Activated CD8-positive, alpha-beta memory T cell treated with anti-CD3 and anti-CD28 coated beads, Interleukin-2, amount 50 U/mL, for 24 hours (primary cell): Measurements from ENCODE around the gene PAH.

Experiments
- DNase-seq: peaks from one replicate; pipeline ENCODE4 v3.0.0-alpha.2; 2020; ENCODE audit errors: extremely low read depth

Gene PAH

DNA sequence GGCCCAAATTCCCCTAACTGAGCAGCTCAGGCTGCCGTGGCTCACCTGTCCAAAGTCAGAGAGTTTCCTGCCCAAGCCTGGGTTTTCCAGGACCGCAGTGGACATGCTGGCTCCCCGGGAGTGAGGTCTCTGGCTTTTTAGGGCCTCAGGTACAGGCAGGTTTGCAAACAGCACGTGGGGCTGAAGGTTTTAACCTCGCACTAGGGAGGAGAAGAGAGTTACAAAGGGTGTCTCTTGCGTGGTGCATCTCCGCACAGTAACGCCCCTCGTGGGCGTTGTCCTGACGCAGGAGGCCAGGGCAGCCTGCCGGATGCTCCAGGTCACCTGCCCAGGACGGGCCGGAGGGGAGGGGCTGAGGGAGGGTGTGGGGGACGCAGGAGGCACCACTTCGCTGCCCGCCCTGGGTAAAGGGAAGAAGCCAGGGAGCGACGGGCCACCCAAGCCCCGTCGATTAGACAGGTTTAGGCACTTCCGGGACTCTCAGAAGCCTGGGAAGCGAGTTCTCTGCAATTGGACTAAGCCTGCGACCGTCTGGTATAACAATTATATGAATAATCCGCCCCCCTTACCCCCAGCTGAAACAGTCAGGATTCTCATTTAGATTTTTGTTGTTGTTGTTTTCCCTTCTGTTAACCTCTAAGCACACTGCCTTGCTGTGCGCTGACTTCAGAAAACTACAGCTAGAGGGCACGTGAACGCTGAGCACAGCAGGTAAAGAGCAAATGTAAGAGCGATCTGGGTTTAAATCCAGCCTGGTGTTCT lies at the start of gene PAH:
Gene PAH (minus strand): TSS at position 219 of the 762 bp plus-strand sequence. CDS start 114 bp downstream, at position 105.
- no peak for DNase-seq

DNA sequence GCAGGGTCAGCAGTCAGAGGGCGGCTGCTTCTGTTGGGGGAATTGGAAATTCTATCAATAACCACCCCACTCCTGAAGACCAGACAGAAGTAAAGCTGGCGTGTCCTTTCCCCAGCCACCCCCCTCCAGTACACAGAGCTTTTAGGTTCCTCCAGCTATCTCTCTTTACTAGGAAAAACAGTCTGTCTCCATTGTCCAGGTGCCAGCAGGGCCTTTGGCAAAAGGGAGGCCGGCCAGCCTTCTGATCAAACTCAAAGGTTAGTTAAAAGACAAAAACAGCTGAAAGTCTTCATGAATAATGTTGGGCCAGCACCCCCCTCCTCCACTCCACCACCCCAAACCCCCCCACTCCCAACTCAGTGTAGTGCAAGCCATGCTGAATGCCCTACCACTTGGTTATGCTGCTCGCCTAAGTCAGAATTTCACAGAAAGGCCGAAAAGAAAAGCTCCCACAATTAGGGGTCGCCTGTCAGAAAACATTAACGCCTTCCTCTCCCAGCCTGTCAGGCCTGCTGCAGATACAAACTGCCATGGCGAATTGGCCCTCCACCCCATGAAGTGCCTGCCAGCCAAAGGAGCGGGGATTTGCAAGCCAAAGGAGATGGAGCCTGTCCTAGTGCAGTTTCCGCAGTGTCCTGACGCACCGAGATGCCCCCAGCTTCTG lies 49.3 kb upstream of the PAH start:
- no peak for DNase-seq

DNA sequence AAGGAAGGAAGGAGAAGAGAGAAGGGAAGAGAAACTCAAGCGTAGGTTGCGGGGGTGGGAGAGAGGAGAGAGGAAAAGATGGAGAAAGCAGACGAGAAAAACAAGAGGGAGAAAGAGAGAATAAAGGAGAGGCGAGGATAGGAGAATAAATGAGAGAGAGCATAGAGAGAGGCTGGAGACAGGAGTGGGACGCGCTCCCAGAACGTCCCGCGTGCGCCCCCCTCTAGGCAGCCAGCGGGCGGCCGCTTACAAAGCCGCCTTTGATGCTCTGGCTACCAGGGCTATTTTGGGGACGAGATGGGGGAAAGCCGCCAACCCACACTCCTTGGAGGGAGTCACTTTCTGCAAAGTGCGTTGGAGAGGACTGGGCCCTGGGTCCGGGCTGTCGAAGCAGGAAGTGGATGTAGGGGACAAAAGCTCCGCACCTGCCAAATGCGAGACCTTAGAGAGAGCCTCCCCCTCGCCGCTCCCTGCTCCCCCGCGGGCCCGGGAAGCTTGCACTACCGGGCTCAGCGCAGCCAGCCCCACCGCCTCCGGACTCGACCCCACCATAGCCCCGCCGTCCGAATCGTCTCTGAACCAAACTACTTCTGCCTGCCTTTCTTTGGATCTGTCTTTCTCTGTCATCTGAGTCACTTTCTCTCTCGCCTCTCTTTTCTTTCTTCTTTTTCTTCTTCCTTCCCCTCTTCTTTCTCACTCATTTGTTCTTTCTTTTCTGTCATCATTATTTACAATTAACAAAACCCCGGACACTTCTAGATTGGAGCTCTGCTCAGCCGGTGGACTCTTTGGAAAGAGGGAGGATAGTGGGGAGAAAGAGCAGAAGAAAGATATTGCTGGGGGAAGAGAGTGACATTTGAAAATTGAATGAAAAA lies 48.5 kb upstream of the PAH start:
- no peak for DNase-seq

DNA sequence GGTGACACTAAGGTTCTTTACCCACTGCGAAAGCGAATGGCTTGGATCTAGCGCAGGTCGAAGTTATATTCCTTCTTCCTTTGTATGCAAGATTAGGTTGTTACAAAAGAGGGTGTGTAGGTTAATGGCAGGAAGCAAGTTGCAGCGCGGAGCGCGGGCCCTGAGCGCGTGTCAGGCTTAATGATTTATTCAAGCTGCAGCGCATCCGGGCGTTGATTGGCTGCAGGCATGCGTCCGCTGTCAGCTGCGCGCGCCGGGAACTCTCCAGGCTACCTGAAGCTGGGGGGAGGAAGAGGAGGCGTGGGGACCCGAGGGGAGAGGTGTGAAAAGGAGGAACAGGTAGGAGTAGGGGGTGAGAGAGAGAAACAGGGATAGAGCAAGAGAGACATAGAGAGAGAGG lies 47.8 kb upstream of the PAH start:
- DNase-seq = no peak

DNA sequence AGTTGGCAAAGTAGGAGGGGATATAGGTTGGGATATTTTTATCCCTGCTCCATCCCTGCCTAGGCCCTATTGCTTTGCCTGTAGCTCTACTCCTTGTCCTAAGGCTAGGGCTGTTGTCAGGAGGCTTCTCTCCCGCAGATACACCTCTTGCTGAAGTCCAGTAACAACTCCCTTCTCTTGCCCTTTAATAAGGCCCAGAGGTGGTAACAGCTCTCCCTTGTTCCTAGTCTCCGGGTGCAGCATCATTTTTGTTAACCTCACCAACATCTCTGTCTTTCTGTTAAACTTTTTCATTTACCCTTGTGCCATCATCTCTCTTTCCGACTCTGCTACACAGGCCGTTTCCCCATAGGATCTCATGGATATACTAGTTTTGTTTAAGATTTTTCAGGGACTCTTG lies 46.8 kb upstream of the PAH start:
- no peak for DNase-seq

DNA sequence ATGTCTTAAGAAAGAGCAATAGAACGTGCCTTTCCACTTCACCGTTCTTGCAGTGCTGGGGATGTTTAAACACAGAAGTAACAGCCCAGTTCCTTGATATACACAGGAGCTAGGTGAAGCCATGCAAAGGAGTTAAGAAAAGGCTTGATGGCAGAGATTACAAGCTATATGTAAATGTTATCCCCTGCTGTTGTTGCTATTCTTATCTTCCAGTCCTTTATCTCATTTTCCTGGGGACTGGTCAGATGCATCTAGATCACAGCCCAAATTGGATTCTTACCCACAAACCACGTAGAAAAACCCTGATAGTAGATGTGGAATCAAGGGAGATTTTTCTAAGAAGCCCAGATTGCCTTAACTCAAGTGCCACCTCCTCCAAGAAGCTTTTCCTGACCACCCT lies 45.9 kb upstream of the PAH start:
- DNase-seq = no peak

DNA sequence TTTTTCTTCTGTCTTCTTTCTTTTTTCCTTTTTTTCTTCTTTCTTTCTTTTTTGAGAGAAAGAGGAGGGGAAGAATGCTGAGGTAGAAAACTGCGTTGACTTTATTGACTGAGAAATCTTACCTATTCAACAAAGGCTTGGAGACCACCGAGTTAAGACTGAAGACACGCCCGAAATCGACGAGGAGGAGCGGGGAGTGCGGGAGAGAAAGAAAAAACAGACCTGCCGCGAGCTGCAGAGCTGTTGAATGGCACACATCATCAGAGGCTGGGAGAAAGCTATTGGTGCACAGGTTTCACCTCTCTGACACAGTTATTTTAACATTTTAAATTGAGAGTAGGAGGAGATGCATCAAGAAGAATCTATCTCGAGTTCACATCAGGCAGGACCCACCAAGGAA lies 45.5 kb upstream of the PAH start:
- DNase-seq = no peak

DNA sequence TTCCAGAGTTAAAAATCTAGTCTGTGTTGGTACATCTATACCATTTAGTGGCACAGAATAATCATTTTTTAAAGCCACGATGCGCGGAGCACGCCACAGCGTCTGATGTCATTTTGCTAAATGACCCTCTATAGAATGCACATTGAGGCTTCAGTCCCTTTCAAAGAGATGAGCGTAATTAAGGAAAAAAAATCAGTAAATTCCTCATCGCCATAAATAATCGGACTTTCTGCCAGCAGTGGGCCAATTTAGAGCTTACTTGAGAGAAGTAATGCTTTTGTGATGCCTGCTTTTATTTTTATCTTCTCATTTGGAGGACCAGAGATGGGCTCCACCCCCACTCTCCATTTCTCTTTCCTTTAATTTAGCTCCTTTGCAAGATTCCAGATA lies 44.4 kb upstream of the PAH start:
- no peak for DNase-seq

DNA sequence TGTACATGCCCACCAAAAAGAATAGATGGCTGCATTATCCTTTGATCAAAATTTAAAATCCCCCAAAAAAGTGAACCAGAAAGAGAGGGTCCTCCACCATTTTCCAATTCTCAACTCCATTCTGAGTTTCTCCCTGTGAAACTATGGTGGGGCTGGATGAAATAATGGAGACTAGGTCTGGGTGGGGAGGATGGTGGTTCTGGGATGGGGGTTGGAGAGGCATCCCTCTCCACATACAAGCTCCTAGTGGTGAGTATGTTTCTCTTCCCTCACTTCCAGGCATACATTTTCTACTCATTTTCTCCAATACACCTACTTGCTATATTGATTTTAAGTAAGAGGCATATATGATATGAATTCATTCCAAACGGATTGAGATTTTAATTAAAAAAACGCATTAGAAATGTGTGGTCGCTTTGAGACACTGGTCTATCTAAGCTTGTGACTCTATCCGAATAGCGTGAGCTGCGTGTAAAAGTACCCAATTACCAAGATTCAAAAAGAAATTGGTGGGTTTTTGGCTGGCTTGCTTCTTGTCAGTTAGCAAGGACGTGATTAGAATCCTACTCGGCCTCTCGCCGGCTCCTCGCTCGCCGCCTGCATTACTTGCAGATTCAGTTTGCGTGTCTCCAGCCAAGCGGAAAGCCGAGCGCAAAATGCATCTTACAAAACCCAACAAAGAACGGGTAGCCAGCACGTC lies 43.9 kb upstream of the PAH start:
- no peak for DNase-seq

DNA sequence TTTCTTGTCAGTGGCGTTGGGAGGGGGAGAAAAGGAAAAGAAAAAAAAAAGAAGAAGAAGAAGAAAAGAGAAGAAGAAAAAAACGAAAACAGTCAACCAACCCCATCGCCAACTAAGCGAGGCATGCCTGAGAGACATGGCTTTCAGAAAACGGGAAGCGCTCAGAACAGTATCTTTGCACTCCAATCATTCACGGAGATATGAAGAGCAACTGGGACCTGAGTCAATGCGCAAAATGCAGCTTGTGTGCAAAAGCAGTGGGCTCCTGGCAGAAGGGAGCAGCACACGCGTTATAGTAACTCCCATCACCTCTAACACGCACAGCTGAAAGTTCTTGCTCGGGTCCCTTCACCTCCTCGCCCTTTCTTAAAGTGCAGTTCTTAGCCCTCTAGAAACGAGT lies 42.3 kb upstream of the PAH start:
- DNase-seq = no peak

DNA sequence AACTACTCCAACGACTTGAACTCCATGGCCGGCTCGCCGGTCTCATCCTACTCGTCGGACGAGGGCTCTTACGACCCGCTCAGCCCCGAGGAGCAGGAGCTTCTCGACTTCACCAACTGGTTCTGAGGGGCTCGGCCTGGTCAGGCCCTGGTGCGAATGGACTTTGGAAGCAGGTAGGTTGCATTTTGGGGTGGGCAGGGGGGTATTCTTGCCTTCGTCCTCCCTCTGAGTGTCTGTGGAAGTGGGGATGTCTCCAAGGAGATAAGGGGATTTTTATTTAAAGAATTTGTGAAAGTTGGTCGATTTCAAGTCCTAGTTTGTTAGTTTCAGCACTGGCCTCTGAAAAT lies 41.8 kb upstream of the PAH start:
- no peak for DNase-seq

DNA sequence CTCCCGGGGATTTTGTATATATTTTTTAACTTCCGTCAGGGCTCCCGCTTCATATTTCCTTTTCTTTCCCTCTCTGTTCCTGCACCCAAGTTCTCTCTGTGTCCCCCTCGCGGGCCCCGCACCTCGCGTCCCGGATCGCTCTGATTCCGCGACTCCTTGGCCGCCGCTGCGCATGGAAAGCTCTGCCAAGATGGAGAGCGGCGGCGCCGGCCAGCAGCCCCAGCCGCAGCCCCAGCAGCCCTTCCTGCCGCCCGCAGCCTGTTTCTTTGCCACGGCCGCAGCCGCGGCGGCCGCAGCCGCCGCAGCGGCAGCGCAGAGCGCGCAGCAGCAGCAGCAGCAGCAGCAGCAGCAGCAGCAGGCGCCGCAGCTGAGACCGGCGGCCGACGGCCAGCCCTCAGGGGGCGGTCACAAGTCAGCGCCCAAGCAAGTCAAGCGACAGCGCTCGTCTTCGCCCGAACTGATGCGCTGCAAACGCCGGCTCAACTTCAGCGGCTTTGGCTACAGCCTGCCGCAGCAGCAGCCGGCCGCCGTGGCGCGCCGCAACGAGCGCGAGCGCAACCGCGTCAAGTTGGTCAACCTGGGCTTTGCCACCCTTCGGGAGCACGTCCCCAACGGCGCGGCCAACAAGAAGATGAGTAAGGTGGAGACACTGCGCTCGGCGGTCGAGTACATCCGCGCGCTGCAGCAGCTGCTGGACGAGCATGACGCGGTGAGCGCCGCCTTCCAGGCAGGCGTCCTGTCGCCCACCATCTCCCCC lies 41.2 kb upstream of the PAH start:
- DNase-seq = no peak

DNA sequence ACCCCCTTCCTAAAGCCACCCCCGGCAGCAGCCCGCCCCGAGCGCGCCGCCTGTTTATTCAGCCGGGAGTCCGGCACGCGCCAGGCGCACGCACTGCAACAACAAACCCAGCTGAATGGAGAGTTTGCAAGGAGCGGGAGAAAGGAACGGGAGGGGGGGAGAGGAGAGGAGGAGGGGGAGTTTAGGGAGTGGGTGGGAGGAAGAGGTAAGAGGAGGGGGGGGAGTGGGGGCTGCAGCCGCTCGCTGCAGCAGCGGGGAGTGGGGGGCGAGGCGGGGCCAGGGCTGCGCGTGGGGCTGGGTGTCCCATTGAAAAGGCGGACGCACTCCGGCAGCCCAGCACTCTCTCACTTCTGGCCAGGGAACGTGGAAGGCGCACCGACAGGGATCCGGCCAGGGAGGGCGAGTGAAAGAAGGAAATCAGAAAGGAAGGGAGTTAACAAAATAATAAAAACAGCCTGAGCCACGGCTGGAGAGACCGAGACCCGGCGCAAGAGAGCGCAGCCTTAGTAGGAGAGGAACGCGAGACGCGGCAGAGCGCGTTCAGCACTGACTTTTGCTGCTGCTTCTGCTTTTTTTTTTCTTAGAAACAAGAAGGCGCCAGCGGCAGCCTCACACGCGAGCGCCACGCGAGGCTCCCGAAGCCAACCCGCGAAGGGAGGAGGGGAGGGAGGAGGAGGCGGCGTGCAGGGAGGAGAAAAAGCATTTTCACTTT lies 40.5 kb upstream of the PAH start, which contains the start of gene ASCL1:
Gene ASCL1 (plus strand): TSS at position 336 of the 712 bp plus-strand sequence. CDS start 571 bp downstream, outside the sequence.
- DNase-seq = no peak

DNA sequence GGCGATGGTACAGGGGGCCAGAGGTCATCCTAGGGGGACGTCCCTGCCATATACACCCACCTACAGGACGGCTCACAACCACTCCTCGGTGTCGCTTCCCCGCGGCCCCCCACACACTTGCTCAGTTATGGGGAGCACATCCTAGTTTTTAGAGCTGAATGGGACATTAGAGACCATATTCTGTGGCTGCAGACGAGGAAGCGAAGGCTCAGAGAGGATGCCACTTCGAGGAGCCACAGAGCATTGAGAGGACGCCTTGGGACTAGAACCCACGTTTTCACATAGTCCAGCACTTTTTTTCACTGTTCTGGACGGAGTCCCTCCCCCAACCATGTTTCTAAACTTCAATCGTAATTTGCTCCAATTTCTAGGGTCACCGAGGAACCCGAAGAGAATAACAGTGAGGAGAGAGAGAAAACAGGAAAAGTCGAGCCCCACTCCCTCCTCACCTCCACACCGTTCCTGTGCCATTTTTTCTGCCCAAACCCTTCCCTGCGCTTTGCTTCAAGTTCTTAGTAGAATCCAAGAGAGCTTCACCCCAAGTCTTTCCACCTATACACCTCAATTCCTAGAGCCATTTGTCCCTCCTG lies 39.8 kb upstream of the PAH start:
- no peak for DNase-seq

DNA sequence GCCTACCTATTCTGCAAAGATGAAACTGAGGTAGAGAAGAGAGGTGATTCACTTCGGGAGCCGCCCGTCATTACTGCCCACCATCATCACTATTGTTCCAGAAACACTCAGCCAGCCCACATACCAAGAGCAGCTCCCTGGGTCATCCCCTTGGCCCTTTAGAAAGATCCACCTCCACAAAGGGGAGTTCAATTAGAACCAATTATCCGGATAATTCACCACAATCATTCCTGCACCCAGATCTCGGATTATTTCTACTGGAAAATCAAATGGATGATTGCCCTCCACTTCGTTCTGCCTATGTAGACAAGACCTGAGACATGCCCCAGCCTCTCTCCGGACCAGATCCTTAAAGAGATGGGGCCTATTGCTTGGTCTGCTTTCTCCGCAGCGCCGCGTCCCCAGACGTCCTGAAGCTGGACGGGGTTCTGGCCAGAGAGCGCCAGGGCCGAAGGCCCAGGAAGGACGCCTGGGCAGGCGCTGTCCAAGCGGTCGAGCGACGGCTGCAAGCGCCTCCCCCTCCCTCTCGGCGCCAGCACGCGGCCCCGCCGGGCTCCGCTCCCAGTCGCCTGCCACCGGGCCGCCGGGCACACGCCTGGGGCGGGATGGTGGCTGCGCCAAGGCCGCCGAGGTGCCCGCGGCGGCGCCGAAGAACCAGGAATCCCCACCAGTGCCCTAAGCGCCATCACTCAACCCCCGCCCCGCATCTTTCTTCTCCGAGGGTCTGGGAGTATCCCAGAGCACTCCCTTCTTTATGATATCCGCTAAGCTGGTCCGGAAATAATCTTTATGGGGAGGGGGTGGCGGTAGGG lies 39.1 kb upstream of the PAH start:
- DNase-seq = no peak

DNA sequence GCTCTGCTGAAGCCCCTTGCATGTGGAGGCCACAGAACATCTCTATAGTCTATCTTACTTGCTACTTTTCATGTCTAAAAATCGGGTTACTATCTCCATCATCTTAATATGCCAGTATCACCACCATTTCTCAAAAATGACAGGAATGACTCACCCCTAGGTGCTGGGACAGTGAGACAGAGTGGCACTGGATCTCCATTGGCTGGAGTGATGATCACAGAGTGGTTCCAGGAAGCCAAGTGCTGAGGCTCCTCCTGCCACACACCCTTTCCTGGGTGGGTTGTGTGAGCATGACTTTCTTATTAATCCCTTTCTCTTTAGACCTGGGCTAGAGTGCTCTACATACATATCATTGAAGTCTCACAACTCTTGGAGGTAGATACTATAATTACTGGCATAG lies 37.1 kb upstream of the PAH start:
- no peak for DNase-seq

DNA sequence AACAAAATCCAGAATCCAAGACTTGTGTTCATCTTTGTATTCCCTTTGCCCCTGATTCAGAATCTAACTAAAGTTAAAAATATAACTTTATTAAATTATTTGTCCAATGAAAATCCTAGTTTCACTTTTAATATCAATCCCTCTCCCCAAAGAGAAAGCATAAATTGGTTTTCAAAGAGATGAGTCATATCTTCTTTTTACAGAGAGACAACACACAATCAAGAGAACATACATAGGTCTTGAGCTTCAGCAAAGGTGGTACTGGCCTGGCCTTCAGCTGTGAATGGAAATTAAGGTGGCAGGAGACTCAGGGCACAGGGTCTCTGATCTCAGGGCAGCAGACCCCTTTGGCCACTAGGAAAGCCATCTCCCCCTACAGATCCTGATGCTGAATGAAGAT lies 36.2 kb upstream of the PAH start:
- DNase-seq = no peak

DNA sequence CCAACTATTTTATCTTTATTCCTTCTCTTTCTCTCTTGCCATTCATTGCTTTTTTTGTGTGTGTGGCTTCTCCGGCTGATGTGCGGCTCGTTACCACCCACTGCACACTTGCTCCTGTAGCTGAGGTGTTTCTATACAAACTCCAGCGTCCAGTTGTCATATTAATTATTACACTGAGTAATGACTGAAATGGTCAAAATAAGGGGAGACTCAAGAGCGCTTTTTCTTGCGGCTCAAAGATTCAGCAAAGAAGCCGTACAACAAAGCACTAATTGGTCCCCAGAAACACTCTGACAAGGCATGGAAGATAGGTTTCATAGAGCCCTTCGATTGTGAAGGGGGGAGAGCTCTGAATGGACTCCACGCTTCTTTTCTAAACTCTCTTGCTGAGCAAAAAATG lies 34.8 kb upstream of the PAH start:
- no peak for DNase-seq

DNA sequence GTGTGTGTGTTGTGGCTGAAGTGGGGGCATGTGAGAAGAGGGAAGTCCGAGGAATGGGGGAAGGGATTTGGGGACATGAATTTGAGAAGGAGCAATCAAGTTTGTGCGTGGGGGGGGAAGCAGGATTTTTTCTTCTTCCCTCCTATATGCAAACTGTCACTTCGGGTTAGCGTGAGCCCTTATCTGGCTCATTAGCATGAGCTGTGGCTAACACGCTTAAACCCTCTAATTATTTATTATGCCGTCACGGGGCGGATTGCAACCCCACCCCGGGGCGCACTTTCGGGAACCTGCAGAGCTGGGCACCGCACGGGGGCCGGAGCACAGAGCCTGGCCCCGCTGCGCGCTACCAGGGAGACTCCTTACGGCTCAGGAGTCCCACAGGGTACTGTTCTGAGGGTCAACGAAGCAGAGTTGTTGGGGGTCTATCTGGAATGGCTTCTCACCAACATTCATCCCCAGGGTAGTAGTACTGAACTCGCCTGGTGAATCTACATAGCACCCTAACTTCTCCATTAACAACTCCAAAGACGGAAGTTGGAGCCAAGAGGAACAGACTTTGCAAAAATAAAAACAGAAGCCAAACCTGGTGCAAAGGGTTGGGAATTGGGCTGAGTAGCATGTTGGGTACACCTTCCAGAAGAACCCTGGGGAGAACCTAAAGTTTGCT lies 34.0 kb upstream of the PAH start:
- DNase-seq = no peak
